ENCODE results near the gene TRIP10. TPM values are rescaled to one million over a fixed set of nuclear protein-coding genes. Genes with fewer than 3 reads are reported as not detected.

TRIP10 gene
- total and polyA plus RNA-seq, 2 of the 4 experiments (the other 2 are of a cell fraction), result 39.1 to 47.0 TPM

GRCh38 chr19:6707011-6707657 is 32.3 kb upstream of the TRIP10 start:
- no peak overlapping the region for H3K9ac ChIP-seq (ENCODE audit: low read depth, low read length)
- H2AFZ ChIP-seq (replicated peaks; ENCODE audit: low read length, poor library complexity), result no peak overlapping the region
- H2BK120ac ChIP-seq (ENCODE audit: low read depth, low read length), result no peak overlapping the region
- H3K56ac ChIP-seq (ENCODE audit: extremely low read depth, insufficient read depth, low read length), result no peak overlapping the region
- H4K5ac ChIP-seq (ENCODE audit: low read depth, low read length), result no peak overlapping the region
- H3K36me3 ChIP-seq (ENCODE audit: control insufficient read depth, insufficient read depth, low read length), result no peaks in the 10 kb centered on the region
- H4K91ac ChIP-seq (ENCODE audit: insufficient read depth, low read depth, low read length), result no peak overlapping the region
- H4K20me1 ChIP-seq (ENCODE audit: insufficient read depth, low read length), result no peaks in the 10 kb centered on the region
- WGBS, 2 experiments (ENCODE audit: extremely low coverage in 2 of 2, insufficient read length in 1 of 2), result 83% methylated on average over 25 of the region's 44 CpGs; no CpG with 5 or more reads in 1 of the 2 experiments
- H3K4me1 ChIP-seq (ENCODE audit: control insufficient read depth, insufficient read depth, low read length), result no peaks in the 10 kb centered on the region
- dilution Hi-C loops (cut with HindIII; ENCODE audit: low sequenced_read_pairs, unreplicated experiment) (no loop called here), in situ Hi-C loops (cut with MboI; ENCODE audit: low sequenced_read_pairs) (no loop called here), intact Hi-C loops (cut with micrococcal nuclease) (no loop called here)
- ChIA-PET POLR2A (ENCODE audit: unreplicated experiment) (no interaction called here), CTCF (no interaction called here)
- H3K79me1 ChIP-seq (ENCODE audit: low read depth in 1 of 2, low read length in 2 of 2), result no peaks in the 10 kb centered on the region
- no TSS peak for BruUV-seq (replicated peaks)
- no peak overlapping the region for H3K4me2 ChIP-seq (ENCODE audit: low read depth, low read length)
- H3K9me3 ChIP-seq (ENCODE audit: control insufficient read depth, insufficient read depth, low read length), result no peaks in the 10 kb centered on the region
- H3K27ac ChIP-seq (ENCODE audit: insufficient read depth, low read length), result no peak overlapping the region
- H3K27me3 ChIP-seq (ENCODE audit: control insufficient read depth, insufficient read depth, low read length), result peaks cover 2% of the 10 kb centered on the region; the same call in 1 of the 2 replicates
- ATAC-seq (ENCODE audit: low read depth) (no peak), DNase-seq (no peak)
- TF ChIP-seq MXI1 (IDR thresholded peaks at IDR 0.05; ENCODE audit: borderline replicate concordance, low read depth, low read length) (no peak), SMC3 (IDR thresholded peaks at IDR 0.05; ENCODE audit: low read depth, low read length) (no peak), ELK1 (IDR thresholded peaks at IDR 0.05; ENCODE audit: borderline replicate concordance, low read depth, low read length) (no peak), USF2 (IDR thresholded peaks at IDR 0.05; ENCODE audit: low read depth, low read length) (no peak), FOS (IDR thresholded peaks at IDR 0.05; ENCODE audit: low read depth, low read length) (no peak), BHLHE40 (IDR thresholded peaks at IDR 0.05; ENCODE audit: low read depth, low read length) (no peak), MAZ (IDR thresholded peaks at IDR 0.05; ENCODE audit: borderline replicate concordance, low read depth, low read length) (no peak), MAFK (IDR thresholded peaks at IDR 0.05; ENCODE audit: low read depth, low read length) (no peak), CTCF (conservative IDR thresholded peaks at IDR 0.05; ENCODE audit: low read depth, low read length) (no peak), RAD21 (IDR thresholded peaks at IDR 0.05; ENCODE audit: low read length) (no peak)
- H3K4ac ChIP-seq (ENCODE audit: low read depth, low read length), result no peak overlapping the region
- no peak overlapping the region for H3K18ac ChIP-seq (ENCODE audit: low read depth, low read length)
- no peak overlapping the region for H2AK9ac ChIP-seq (replicated peaks; ENCODE audit: low read depth, low read length, poor library complexity)
- H3K14ac ChIP-seq (replicated peaks; ENCODE audit: low read depth, low read length), result no peak overlapping the region
- no peak overlapping the region for H2BK15ac ChIP-seq (ENCODE audit: low read depth, low read length)
- no peak overlapping the region for H3K23ac ChIP-seq (ENCODE audit: low read depth, low read length)
- H4K8ac ChIP-seq (ENCODE audit: low read depth in 2 of 2, low read length in 2 of 2), result no peak overlapping the region
- H2BK5ac ChIP-seq (ENCODE audit: low read depth, low read length, poor library complexity, severe bottlenecking), result no peak overlapping the region
- no peaks in the 10 kb centered on the region for H3K9me1 ChIP-seq (ENCODE audit: insufficient read depth, low read length)
- H2AK5ac ChIP-seq (ENCODE audit: low read depth, low read length), result no peak overlapping the region
- no peak overlapping the region for H3K4me3 ChIP-seq (ENCODE audit: insufficient read depth, low read depth, low read length)
- no peak overlapping the region for H2BK20ac ChIP-seq (ENCODE audit: low read depth, low read length)
